GM19239 (cell line): ENCODE measurements around the gene CD200.
"Not testable (repeated sequence)": the region's sequence is repeated elsewhere in the genome, so short reads cannot be mapped to it uniquely, and the experiment has no call there.

ENCODE experiments used
- DNase-seq: peaks from one replicate; pipeline ENCODE4 v3.0.0; 2011; ENCODE audit warnings: low spot score; ENCODE audit not compliant: insufficient read length
- FAIRE-seq: peaks from 2 replicates; lab custom pipeline; 2011; peaks lifted over from hg19 to GRCh38; lab: Jason Lieb, UNC

Gene CD200

DNA sequence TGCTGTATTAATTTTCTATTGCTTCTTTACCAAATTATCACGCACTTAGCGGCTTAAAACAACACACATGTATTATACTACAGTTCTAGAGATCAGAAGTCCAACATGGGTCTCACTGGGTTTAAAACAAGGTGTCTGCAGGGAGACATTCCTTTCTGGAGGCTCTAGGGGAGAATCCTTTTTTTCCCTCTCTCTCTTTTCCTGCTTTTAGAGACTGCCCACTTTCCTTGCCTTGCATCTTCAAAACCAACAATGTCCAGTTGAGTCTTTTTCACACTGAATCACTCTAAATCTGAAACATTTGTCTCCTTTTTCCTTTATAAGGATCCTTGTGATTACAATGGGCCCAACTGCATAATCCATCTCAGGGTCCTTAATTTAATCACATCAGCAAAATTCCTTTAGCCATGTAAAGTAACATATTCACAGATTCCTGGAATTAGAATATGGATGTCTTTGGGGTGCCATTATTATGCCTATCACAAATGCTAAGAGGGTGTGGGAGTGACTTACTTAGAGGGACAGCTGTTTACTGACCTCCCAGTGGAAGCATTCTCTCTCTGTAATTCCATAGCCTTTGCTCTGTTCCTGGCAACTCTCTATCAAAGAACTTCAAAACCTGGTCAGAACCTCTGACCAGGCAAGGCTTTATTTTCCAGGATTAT is 21.8 kb downstream of the CD200 start:
- DNase-seq (no peak), FAIRE-seq (no peak)

DNA sequence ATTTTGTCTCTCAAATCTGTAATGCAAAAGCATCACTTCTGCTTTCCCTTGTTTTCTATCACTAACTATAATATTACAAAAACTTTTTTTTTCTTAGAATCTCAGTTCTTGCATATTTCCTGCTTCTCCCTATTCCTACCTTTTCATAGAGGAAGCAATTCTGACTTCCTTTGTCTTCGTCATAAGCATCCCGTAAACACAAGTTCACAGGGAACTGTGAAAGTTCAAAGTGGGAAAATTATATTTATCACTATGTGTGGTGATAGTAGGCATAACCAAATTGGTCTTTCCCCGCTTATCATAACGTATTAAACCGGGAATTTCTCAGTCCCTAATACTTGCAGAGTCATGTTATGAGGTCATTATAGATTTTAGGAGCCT is 22.3 kb downstream of the CD200 start:
- FAIRE-seq: no peak
- no peak for DNase-seq

DNA sequence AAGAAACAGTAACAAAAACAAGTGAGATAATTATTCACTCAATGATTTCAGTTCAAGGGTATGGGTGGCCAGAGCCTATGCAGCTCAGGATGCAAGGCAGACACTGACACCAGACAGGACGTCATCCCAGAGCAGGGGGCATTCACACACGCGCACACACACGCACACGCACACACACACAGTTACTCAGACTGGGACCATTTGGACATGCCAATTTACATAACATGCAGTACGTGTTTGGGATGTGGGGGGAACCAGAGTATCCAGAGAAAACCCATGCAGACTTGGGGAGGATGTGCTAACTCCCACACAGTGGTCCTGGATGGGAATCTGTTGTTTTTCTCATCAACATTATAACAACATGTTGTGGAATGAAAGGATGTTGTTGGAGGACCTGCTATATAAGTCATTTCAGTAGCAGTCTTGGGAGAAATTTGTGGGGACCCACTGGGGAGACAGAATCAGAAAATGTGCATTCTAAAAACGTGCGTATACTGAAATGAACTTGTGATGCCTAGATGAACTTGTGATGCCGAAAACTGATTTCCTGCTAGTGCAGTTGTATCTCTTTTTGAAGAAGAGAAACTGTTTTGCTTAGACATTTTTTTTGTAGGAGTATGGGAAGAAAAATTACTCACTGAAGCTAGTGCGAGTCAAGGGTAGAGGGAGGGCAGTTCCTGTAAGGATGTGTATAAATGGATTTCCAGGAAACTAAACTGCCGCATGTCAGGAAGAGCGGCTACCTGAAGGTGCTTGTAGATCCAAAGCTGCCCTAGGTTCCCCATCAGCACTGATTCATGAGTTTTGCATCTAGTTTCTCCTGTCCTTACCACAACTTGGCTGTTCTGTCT is 25.2 kb downstream of the CD200 start:
- no peak for DNase-seq
- FAIRE-seq: peak; percentile 78

DNA sequence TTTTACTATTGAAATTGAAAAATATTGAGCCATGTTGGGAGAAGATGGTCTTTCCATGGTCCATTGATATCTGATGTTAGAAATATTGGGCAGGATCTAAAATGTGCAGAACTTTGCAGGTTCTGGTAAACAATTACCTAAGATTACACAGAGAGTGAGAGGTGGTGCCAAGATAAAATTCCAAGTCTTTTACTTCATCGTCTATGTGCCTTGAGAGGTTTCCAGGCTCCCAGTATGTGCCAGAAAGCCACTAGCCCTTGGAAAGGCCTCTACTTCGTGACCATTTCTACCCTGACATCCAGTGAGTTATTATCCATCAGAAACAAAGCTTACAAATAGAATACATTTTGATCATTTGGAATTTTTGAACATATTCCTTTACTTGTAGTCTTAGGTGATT is 27.6 kb downstream of the CD200 start:
- FAIRE-seq: no peak
- DNase-seq: no peak

DNA sequence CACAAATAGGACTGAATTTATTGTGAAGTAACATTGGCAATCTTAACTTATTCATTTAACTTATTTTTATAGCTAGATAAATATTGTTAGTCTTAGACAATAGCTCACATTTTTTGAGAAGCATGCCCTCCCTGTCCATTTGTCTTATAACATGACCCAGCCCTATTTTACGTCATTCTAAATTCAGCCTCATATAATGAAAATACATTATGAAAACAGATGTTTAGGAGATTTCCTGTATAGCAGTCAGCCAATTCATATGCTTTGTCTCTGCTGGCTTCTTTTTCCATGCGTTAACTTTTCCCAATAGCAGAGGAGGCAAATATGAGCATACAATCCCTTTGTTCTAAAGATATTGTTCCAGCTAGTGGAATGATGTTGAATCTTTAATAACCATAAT is 29.3 kb downstream of the CD200 start:
- no peak for FAIRE-seq
- no peak for DNase-seq

DNA sequence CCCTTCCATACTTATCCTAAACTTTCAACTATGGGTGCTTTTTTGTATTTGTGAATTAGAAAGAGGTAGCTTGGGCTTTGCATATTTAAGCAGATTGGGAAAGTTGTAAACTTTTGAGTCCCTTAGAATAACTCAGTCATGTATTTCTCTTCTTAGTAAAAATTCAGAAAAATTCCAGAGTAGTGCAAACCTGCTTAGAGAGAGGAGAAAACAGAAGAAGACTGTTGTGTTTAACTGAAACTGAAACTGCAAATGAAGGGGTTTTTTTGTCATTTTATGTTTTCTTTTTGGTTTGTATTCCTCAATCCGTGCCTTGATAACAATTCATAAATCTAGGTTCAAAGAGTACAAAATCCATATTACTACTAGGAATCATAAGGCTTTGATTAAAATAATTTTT is 31.3 kb downstream of the CD200 start:
- DNase-seq (no peak), FAIRE-seq (peak; percentile 95)

DNA sequence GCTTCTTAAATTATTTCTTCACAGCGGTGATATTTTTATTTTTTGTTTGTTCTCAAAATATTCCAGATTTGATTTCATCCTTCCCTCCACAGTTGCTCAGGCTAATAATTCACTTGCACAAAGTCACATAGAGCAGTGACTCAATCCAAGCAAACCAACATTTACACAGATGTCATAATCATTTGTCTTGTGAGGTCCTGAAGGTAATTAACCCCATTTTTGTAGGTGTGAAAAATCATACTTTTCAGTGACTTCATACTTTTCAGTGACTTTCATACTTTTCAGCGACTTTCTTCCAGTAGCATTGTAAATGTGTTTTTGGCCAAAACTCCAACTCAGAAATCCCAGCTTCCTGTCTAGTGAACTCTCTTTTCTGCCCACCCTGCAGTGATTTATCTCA is 32.1 kb downstream of the CD200 start:
- FAIRE-seq: peak; percentile 83
- DNase-seq: no peak

DNA sequence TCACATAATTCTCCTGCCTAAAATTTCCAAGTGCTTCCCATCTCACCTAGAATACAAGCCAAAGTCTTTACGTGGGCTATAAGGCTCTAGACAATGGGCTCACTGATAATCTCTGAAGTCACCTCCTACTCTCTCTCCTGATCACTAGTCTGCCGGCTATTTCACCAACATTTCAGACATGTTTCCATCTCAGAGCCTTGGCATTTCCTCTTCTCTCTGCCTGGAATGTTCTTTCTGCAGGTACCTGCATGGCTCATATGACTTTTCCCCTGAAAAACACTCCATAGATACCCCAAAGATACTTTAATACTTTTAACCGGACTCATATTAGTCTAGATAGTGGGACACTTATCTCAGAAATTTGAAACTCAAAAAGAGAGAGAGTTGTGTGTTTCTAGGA is 32.7 kb downstream of the CD200 start:
- FAIRE-seq: no peak

DNA sequence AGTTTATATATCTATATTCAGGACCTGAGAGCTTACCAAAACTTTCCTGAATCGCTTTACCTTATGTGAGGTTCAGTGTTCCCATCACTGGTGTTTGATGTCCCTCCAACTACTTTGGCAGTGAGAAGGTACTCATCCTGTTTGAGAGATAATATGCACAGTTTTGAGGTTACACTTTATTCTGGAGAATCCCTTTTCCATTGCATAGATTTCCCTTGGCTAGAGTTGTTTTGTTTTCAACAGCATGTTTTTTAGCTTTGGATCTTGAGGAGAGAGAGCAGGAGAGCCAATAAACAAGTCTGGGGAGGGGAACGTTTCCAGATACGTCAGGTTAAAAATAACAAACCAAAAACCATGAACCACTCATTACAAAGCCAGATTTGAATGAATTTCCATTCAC is 33.6 kb downstream of the CD200 start:
- FAIRE-seq (peak; percentile 57), DNase-seq (no peak)

More for the DNA sequence above, 32.7 kb downstream of the CD200 start:
- no peak for DNase-seq

DNA sequence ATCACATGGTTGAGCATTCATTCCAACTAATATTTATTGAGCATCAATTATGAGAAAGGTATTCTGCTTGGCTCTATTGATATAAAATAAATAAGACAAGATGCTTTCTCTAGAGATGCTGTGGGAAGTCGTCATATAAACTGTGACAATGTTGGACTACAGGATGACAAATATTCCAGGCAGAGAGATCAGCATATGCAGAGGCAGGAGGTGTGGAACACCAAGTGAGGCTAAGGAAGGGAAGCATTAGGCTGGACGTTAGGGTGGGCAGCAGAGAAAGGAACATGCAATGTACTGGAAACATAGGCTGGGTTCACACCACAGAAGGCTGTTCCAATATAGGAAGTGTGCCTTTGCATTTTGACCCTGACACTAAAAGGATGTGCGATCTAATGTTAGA is 38.6 kb downstream of the CD200 start:
- DNase-seq (no peak), FAIRE-seq (no peak)

DNA sequence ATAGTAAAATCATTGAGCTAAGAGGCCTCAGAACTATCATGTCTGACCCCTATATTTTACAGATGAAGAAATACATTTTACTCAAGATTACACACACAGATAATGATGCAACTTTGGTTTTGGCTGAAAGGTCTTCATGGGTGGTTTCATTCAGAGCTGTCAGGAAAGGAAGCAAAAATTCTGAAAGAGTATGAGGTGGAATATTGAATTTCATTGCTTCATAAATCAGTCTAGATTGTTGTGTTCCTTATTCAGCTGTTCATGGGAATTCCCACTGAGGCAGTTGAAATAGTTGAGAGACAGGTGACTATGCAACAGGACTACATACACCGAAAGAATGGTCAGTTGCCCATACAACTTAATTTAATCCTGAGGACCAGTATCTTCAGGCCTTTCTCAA is 39.4 kb downstream of the CD200 start:
- DNase-seq (no peak), FAIRE-seq (no peak)

DNA sequence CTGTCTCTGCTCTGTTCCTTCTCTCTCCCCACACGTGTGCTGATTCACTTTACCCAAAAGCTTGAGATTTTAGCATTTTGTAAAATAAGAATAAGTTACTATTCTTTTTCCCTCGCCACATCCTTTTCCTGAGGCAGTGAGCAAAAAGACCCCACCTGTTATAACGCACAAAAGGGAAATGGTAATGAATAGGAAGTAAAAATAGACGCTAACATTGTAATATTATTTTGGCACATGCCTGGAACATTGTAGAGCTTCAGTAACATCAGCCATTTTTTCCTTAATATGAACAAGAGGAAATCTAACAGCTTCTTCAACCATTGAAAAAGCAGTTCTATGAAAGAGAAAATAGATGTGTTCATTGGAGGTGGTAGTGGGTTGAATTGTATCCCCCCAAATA is 40.5 kb downstream of the CD200 start:
- DNase-seq: no peak
- FAIRE-seq: no peak

DNA sequence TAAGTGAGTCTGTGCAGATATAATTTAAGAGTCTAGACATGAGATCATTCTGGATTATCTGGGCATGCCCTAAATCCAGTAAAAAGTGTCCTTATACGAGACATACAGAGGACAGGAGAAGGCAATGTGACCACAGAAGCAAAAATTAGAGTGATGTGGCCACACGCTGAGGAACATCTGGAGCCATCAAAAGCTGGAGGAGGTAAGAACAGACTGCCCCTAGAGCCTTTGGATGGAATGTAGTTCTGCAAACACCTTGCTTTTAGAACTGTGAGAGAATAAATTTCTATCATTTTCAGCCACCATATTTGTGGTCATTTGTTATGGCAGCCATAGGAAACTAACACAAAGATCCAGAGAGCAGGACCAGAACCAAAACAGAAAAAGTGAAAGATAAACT is 41.0 kb downstream of the CD200 start:
- FAIRE-seq (no peak), DNase-seq (no peak)

DNA sequence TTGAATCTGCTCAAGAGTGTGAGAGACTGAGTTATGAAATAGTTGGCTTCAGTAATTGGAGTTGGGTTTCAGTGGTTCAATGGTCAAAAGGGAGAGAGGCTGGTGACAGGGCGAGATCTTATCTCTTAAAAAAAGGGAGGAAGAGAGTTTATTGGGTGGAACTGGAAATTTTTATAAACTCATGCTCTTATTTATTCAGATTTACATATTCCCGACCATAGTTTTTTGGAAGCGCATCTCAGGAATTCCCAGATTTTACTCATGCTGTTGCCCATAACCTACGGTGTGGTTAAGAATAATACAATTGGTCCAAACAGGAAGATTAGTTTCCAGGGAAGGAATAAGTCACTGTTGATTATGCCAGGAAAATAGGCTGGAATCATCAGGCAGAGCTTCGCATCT is 41.4 kb downstream of the CD200 start:
- DNase-seq (no peak), FAIRE-seq (no peak)

DNA sequence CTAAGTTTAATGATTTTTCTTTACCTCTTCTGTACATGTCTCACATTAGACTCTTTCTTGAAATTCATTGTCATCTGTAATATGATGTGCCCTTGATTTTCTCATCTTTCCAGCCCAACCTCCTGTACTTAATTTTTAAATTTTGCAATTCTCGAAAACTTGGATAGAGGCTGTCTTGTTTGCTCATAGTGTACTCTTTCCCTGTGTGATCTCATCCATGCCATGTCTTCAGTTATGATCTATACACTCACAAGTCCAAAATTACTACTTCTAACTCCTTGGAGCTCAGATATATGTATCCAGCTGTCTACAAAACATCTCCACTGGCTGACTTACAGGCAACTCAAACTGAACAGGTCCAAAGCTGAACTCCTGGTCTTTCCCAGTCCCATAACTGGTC is 42.2 kb downstream of the CD200 start:
- no peak for DNase-seq
- FAIRE-seq: no peak

DNA sequence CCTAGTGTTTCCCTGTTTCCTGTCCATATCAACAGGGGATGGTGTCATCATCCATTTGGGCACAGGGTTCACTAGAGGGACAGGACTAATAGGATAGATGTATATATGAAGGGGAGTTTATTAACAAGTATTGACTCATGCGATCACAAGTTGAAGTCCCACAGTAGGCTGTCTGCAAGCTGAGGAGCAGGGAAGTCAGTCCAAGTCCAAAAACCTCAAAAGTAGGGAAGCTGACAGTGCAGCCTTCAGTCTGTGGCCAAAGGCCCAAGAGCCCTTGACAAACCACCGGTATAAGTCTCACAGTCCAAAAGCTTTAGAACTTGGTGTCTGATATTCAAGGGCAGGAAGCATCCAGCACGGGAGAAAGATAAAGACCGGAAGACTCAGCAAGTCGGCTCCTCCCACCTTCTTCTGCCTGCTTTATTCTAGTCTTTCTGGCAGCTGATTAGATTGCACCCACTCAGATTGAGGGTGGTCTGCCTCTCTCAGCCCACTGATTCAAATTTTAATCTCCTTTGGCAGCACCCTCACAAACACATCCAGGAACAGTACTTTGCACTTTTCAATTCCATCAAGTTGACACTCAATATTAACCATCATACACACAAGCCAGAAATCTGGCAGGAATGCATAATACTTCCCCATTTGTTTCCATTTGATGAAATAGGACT is 43.4 kb downstream of the CD200 start:
- DNase-seq: no peak
- no peak for FAIRE-seq

DNA sequence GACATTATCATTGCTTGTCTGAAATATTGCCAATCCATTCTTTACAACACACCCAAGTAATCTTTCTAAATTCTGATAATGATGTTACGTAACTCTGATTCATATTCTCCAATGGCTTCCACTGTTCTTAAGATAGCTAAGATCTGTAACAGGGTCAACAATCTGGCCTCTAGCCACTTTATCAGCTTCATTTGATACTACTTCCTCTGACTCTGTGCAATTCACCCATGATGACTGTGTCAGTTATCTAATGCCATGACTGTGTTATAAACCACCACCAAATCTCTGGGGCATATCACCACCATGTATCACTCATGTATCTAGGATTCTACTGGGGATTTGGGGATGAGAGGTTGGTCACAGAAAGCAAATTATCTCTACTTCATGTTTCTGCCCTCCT is 44.0 kb downstream of the CD200 start:
- FAIRE-seq: no peak
- DNase-seq: no peak

DNA sequence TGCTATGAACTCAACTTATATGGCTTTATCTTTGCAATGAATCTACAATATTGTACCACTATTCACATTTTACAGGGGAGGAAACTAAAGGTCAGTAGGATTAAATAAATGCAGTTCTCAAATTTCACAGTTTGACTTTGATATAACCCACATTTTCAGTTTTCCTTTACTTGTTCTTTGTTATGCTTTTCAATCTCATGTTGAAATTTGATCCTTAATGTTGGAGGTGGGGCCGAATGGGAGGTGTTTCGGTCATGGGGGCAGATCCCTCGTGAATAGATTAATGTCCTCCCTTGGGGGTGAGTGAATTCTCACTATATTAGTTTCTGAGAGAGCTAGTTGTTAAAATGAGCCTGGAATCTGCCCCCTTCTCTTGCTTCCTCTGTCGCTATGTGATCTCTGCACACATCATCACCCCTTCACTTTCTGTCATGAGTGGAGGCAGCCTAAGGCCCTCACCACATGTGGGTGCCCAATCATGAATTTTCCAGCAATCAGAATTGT is 44.7 kb downstream of the CD200 start:
- DNase-seq: no peak
- FAIRE-seq: peak; percentile 33

DNA sequence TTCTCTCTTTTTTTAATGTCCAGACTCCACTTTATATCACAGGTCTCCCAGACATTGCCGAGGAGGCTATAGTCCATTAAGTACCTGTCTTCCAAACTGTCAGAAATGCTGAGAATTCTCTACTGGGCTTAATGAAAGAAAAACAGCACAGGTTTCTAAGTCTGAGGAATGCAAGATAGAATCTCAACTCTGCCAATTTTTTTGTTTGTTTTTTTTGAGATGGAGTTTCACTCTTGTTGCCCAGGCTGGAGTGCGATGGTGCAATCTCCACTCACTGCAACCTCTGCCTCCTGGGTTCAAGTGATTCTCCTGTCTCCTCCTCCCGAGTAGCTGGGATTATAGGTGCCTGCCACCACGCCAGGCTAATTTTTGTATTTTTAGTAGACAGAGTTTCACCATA is 45.4 kb downstream of the CD200 start:
- DNase-seq, FAIRE-seq: not testable (repeated sequence)

DNA sequence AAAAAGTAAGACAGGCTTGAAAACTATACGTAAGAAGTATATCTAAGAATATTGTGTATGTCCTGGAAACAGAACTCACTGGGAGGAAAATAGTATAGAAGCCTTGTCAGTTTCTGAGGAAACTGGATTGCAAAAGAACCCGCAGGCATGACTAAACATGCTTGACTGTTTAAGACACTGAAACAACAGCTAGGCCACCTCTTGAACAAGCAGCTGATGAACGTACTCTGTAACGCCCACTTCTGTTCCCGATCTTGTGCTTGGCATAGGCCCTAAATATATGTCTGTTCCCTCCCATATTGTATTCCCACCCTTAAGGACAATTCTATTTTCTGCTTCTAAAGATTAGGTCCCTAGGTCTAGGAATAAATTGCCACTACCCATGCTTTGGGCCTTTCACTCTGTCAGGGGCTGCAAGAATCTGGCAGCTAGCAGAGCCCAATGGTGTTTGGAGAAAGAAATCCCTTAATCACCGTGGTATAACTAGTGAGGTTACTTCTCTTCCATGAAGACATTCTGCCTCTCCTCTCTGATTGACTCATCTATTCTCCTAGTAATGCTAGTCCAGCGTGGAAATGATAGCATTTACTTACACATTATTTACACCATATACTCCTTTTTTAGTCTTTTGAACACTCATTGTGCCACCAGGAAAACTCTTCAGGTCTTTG is 46.2 kb downstream of the CD200 start:
- FAIRE-seq (no peak), DNase-seq (no peak)
